ENCODE measurements around the gene ZNF70.

ZNF70 gene

GRCh38 chr22:23753385-23753784, 2.5 kb upstream of the ZNF70 start:
- no peak overlapping the region for H3K4me3 ChIP-seq (ENCODE audit: low read length)
- DNase-seq (ENCODE audit: low read depth), result no peak
- TF ChIP-seq CTCF (IDR thresholded peaks at IDR 0.05; ENCODE audit: insufficient read depth, low read depth, low read length, missing control alignments), result no peak

GRCh38 chr22:23752750-23753149, 1.8 kb upstream of the ZNF70 start:
- no peak overlapping the region for H3K4me3 ChIP-seq (ENCODE audit: low read length)
- no peak for DNase-seq (ENCODE audit: low read depth)
- no peak for TF ChIP-seq CTCF (IDR thresholded peaks at IDR 0.05; ENCODE audit: insufficient read depth, low read depth, low read length, missing control alignments)

GRCh38 chr22:23752090-23752691, 1.3 kb upstream of the ZNF70 start:
- H3K4me3 ChIP-seq (ENCODE audit: low read length), result no peak overlapping the region
- no peak for DNase-seq (ENCODE audit: low read depth)
- TF ChIP-seq CTCF (IDR thresholded peaks at IDR 0.05; ENCODE audit: insufficient read depth, low read depth, low read length, missing control alignments), result no peak

GRCh38 chr22:23751441-23751996, 607 bp upstream of the ZNF70 start:
- no peak for TF ChIP-seq CTCF (IDR thresholded peaks at IDR 0.05; ENCODE audit: insufficient read depth, low read depth, low read length, missing control alignments)
- peak overlapping the region; percentile 80 for H3K4me3 ChIP-seq (ENCODE audit: low read length)
- DNase-seq (ENCODE audit: low read depth), result no peak

GRCh38 chr22:23750367-23750713, 572 bp downstream of the ZNF70 start:
- H3K4me3 ChIP-seq (ENCODE audit: low read length), result peak overlapping the region; percentile 70
- TF ChIP-seq CTCF (IDR thresholded peaks at IDR 0.05; ENCODE audit: insufficient read depth, low read depth, low read length, missing control alignments), result no peak
- DNase-seq (ENCODE audit: low read depth), result no peak

GRCh38 chr22:23749841-23750301, 1.0 kb downstream of the ZNF70 start:
- no peak for DNase-seq (ENCODE audit: low read depth)
- H3K4me3 ChIP-seq (ENCODE audit: low read length), result peak overlapping the region; percentile 70
- no peak for TF ChIP-seq CTCF (IDR thresholded peaks at IDR 0.05; ENCODE audit: insufficient read depth, low read depth, low read length, missing control alignments)

GRCh38 chr22:23745791-23746190, 5.1 kb downstream of the ZNF70 start:
- TF ChIP-seq CTCF (IDR thresholded peaks at IDR 0.05; ENCODE audit: insufficient read depth, low read depth, low read length, missing control alignments), result no peak
- no peak for DNase-seq (ENCODE audit: low read depth)
- no peak overlapping the region for H3K4me3 ChIP-seq (ENCODE audit: low read length)

All from epithelial cell of esophagus (primary cell).